GM19025 (cell line): ENCODE results near the gene OSER1.

Experiments used
- ATAC-seq: cut with Tn5 transposase; IDR thresholded peaks from one replicate; pipeline ENCODE4 v1.9.1; 2021; ENCODE audit warnings: mild to moderate bottlenecking, low read depth, moderate library complexity; ENCODE audit not compliant: unreplicated experiment

The OSER1 gene

DNA sequence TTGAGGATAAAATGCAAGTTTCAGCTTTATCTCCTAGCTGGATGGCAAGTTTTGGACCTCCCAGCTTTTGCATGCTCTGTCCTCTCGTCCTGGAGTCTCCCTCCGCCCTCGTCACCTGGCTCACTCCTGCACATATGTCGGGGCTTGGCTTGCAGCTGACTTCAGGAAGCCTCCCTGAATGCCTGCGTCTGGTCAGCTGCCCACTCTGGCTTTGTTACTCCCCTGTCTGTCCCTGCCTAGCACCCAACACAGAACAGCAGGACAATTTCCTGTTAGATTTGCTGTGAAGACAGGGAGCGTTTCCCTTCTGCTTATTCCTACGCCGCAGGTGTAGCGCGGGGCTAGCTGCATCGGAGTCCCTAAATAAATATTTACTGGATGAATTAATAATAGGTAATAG lies 29.0 kb downstream of the OSER1 start:
- no peak for ATAC-seq

- no peak for ATAC-seq
Observed at GRCh38 chr20:44180814-44181213, 29.8 kb downstream of the OSER1 start.

GRCh38 chr20:44176833-44177534 lies 33.6 kb downstream of the OSER1 start:
- ATAC-seq, result no peak

GRCh38 chr20:44174996-44175765 lies 35.4 kb downstream of the OSER1 start:
- no peak for ATAC-seq

GRCh38 chr20:44173846-44174245 lies 36.7 kb downstream of the OSER1 start:
- ATAC-seq, result no peak

- ATAC-seq, result no peak
Observed at GRCh38 chr20:44173116-44173515, 37.5 kb downstream of the OSER1 start.

DNA sequence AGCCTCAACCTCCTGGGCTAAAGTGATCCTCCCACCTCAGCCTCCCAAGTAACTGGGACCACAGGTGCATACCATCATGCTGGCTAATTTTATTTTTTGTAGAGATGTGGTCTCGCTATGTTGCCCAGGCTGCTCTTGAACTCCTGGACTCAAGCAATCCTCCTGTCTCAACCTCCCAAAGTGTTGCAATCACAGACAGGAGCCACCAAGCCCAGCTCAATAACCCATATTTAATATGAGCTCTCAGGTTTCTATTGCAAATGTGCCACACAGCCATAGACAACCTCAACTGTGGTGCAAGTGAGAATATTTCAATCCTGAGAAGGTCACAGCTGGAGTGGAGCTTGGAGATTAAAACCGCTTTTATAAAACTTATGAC lies 38.0 kb downstream of the OSER1 start:
- no peak for ATAC-seq

DNA sequence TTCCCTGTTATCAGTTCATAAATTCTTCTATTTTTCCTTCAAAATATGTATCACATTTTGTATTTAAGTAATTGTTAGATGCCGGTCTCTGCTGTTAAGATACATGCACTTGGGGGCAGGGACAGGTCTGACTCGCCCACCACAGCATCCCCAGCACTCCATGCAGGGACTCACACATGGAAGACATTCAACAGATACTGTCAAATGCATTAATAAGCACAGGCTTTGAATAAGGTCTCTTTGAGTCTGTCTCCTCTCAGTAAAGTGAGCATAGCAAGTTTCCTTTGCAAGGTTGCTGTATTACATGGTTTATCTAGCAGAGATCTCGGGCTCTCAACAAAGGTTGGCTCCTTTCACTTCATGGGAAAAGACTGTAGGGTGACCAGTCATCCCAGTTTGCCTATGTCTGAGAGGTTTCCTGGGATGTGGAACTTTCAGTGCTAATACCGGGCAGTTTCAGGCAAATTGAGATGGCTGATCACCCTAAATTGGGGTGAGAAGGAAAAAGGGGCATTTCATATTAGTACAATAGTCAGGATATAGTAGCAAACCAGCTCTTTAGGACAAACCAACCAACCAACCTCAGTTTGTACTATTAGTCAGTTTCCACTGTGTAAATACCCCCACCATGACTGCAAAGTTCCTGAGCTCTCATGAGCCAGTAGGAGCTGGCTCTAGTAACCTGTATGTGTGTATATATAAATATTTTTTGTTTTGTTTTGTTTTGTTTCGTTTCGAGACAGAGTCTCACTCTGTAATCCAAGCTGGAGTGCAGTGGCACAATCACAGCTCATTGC lies 38.6 kb downstream of the OSER1 start:
- ATAC-seq, result no peak

- no peak for ATAC-seq
Observed at GRCh38 chr20:44170816-44171410, 39.7 kb downstream of the OSER1 start.

DNA sequence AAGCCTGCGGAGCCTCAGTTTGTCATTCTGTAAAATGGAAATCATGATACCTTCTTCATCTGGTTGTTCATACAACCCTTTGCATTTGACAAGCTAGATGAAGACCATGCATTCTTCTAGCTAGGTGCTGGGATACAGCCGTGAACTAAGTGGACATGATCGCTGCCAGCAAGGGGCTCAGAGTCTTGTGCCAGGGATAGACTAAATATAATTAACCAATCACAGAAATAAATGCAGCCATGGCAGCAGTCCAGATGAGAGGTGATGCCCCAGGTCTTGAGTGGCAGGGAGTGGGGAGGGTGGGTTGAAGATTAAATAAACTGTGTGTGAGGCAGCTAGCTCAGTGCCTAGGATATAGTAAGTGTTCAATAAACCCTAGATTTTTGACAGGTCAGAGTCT lies 42.8 kb downstream of the OSER1 start:
- no peak for ATAC-seq

DNA sequence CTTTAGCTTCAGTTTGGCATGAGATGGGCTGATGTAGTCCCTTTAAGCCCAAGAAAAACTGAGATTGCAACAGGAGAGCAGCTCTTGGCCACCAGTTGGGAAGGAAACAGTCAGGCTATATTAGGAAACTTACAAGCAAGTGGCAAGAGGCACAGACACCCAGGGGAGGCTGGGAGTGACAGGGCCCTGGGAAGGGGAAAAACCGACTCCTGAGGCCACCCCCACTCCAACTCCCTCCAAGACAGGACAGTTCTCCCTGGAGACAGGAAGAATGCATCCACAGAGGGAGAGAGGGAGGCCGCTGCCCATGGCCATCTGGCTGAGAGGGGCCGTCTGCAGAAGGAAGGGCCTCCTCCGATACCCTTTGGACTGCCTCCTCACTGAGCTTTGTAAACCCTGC lies 44.1 kb downstream of the OSER1 start:
- no peak for ATAC-seq

GRCh38 chr20:44166008-44166407 lies 44.6 kb downstream of the OSER1 start:
- no peak for ATAC-seq

GRCh38 chr20:44160133-44160532 lies 50.4 kb downstream of the OSER1 start:
- no peak for ATAC-seq

- no peak for ATAC-seq
Observed at GRCh38 chr20:44159711-44160110, 50.9 kb downstream of the OSER1 start.

DNA sequence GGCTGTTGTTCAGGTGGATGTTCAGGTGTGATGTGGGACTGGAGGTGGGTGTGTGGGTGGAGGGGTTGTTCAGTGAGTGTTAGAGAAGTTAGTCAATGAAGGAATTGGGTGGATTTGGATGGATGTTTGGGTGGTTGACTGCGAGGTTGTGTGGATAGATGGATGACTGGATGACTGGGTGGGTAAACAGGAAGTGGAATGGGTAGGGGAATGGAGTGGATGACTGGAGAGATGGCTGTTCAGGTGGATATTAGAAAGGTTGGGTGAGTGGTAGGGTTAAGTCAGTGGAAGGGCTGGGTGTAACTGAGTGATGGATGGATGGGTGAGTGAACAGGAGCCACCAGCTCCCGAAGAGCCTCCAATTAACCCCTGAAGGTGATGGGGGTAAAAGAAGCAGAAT lies 51.4 kb downstream of the OSER1 start:
- no peak for ATAC-seq

- ATAC-seq, result no peak
Observed at GRCh38 chr20:44157061-44157460, 53.5 kb downstream of the OSER1 start.

GRCh38 chr20:44154521-44155001 lies 56.0 kb downstream of the OSER1 start:
- no peak for ATAC-seq

- no peak for ATAC-seq
Observed at GRCh38 chr20:44153636-44154043, 56.9 kb downstream of the OSER1 start.

DNA sequence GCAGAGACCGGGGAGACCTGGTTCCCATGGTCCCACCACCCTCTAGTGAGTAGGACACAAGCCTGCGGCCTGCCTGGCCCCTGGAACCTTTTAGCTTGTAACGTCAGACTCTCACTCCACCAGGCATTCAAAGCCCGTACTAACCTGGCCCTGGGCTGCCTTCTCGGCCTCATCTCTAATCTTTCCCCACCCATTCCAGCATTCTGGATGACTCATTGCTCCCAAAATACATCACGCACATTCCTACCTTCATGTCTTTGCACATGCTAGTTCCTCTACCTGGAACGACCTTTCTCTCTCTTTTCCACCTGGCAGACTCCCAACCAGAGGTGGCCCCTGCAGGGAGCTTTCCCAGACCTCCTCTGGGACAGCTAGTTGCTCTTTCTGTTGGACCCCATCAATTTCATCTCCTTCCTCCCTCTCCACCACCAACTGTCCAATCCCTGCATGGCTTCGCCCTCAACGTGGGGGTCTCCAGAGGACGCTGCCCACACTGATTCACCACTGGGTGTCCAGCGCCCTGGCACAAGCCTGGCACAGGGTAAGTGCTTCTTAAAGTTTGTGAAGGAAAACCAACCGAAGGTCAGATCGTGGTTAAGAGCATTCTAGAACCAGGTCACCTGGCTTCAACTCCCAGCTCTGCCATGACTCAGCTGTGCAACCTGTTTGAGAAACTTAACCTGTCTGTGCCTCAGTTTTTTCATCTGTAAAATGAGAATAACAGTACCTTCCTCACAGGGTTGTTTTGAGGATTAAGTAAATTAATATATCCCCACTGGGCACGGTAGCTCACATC lies 58.8 kb downstream of the OSER1 start:
- ATAC-seq, result no peak

DNA sequence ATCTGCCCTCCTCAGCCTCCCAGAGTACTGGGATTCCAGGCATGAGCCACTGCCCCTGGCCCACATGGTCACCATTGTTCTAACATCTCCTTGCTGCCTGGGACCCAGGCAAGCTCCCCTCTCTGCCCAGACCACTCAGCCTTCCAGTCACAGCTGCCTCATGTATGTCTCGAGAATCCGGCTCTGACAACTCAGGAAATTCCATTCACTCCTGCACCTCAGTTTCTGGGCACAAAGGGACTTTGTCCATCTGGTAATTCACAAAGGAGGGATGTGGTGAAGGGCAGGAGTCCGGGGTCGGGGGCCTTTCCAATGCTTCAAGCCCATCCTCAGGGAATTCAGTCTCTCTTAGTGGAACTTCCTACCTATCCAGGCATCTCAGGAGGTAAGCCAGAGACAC lies 64.3 kb downstream of the OSER1 start:
- ATAC-seq, result no peak
